Measurements from ENCODE around the gene SRPK3.

Gene SRPK3

GRCh38 chrX:153830640-153831428 is 50.0 kb downstream of the SRPK3 start:
- Histone ChIP-seq H3K4me1 (ENCODE audit: insufficient read depth, low read length, severe bottlenecking) (no peaks in the 10 kb centered on the region), H3K9me3 (ENCODE audit: low read length) (no peaks in the 10 kb centered on the region), H3K4me2 (ENCODE audit: low read length) (no peak overlapping the region), H3K79me2 (ENCODE audit: insufficient read depth, low read length) (no peaks in the 10 kb centered on the region), H3F3A (ENCODE audit: insufficient read depth, low read length) (no peaks in the 10 kb centered on the region), H3K4me3 (ENCODE audit: low read depth, low read length, poor library complexity, severe bottlenecking) (no peak overlapping the region), H3K36me3 (ENCODE audit: insufficient read depth, low read length) (no peaks in the 10 kb centered on the region), H3K27ac (ENCODE audit: low read depth, low read length, poor library complexity, severe bottlenecking) (no peak overlapping the region), H3K27me3 (ENCODE audit: insufficient read depth, low read length) (no peaks in the 10 kb centered on the region), H3K9me2 (ENCODE audit: low read depth, low read length) (no peaks in the 10 kb centered on the region), H2AFZ (ENCODE audit: low read length) (no peak overlapping the region), H4K20me1 (ENCODE audit: insufficient read depth, low read length) (no peaks in the 10 kb centered on the region), H3K9ac (ENCODE audit: low read length) (no peak overlapping the region)
- no peak for TF ChIP-seq CTCF (IDR thresholded peaks at IDR 0.05; ENCODE audit: low read length)
- TF ChIP-seq EZH2 (IDR thresholded peaks at IDR 0.05; ENCODE audit: borderline replicate concordance, low read length): no peak

- H3K9ac ChIP-seq (ENCODE audit: low read length): no peak overlapping the region
- no peaks in the 10 kb centered on the region for H3F3A ChIP-seq (ENCODE audit: insufficient read depth, low read length)
- no peaks in the 10 kb centered on the region for H3K36me3 ChIP-seq (ENCODE audit: insufficient read depth, low read length)
- no peaks in the 10 kb centered on the region for H3K4me1 ChIP-seq (ENCODE audit: insufficient read depth, low read length, severe bottlenecking)
- no peak overlapping the region for H3K4me2 ChIP-seq (ENCODE audit: low read length)
- no peaks in the 10 kb centered on the region for H3K9me2 ChIP-seq (ENCODE audit: low read depth, low read length)
- H3K27ac ChIP-seq (ENCODE audit: low read depth, low read length, poor library complexity, severe bottlenecking): no peak overlapping the region
- no peak overlapping the region for H2AFZ ChIP-seq (ENCODE audit: low read length)
- no peaks in the 10 kb centered on the region for H3K79me2 ChIP-seq (ENCODE audit: insufficient read depth, low read length)
- H4K20me1 ChIP-seq (ENCODE audit: insufficient read depth, low read length): no peaks in the 10 kb centered on the region
- no peaks in the 10 kb centered on the region for H3K9me3 ChIP-seq (ENCODE audit: low read length)
- TF ChIP-seq CTCF (IDR thresholded peaks at IDR 0.05; ENCODE audit: low read length): no peak
- no peak for TF ChIP-seq EZH2 (IDR thresholded peaks at IDR 0.05; ENCODE audit: borderline replicate concordance, low read length)
- H3K4me3 ChIP-seq (ENCODE audit: low read depth, low read length, poor library complexity, severe bottlenecking): no peak overlapping the region
- no peaks in the 10 kb centered on the region for H3K27me3 ChIP-seq (ENCODE audit: insufficient read depth, low read length)
Observed at GRCh38 chrX:153831429-153832150, 50.7 kb downstream of the SRPK3 start.

GRCh38 chrX:153832728-153833127 is 51.9 kb downstream of the SRPK3 start:
- Histone ChIP-seq H4K20me1 (ENCODE audit: insufficient read depth, low read length) (no peaks in the 10 kb centered on the region), H3F3A (ENCODE audit: insufficient read depth, low read length) (no peaks in the 10 kb centered on the region), H3K4me2 (ENCODE audit: low read length) (no peak overlapping the region), H3K4me3 (ENCODE audit: low read depth, low read length, poor library complexity, severe bottlenecking) (no peak overlapping the region), H3K79me2 (ENCODE audit: insufficient read depth, low read length) (no peaks in the 10 kb centered on the region), H3K27ac (ENCODE audit: low read depth, low read length, poor library complexity, severe bottlenecking) (no peak overlapping the region), H3K4me1 (ENCODE audit: insufficient read depth, low read length, severe bottlenecking) (no peaks in the 10 kb centered on the region), H3K36me3 (ENCODE audit: insufficient read depth, low read length) (no peaks in the 10 kb centered on the region), H3K27me3 (ENCODE audit: insufficient read depth, low read length) (no peaks in the 10 kb centered on the region), H3K9me2 (ENCODE audit: low read depth, low read length) (no peaks in the 10 kb centered on the region), H3K9ac (ENCODE audit: low read length) (no peak overlapping the region), H2AFZ (ENCODE audit: low read length) (no peak overlapping the region), H3K9me3 (ENCODE audit: low read length) (no peaks in the 10 kb centered on the region)
- no peak for TF ChIP-seq EZH2 (IDR thresholded peaks at IDR 0.05; ENCODE audit: borderline replicate concordance, low read length)
- no peak for TF ChIP-seq CTCF (IDR thresholded peaks at IDR 0.05; ENCODE audit: low read length)
